Sigmoid colon (tissue), 7 donors: Measurements from ENCODE around the gene PIM3. TPM values are rescaled to one million over a fixed set of nuclear protein-coding genes. Genes with fewer than 3 reads are reported as not detected.

Source experiments
- DNase-seq: peaks from one replicate; pipeline ENCODE4 v3.0.0-alpha.2; 2019
- H3K27ac ChIP-seq, 4 donors: fragments of 200-600 bp; sonication (generic); one replicate each; pipeline ENCODE4 v1.5.1; 2016 to 2019; ENCODE audit warnings: mild to moderate bottlenecking in 1 of 4
- H3K27me3 ChIP-seq, 3 donors: fragments of 200-600 bp; sonication (generic); one replicate each; pipeline ENCODE4 v1.5.1; 2019; ENCODE audit warnings: mild to moderate bottlenecking in 1 of 3
- H3K36me3 ChIP-seq, 4 donors: fragments of 200-600 bp; sonication (generic); one replicate each; pipeline ENCODE4 v1.5.1; 2016 to 2019
- H3K4me1 ChIP-seq, 4 donors: fragments of 200-600 bp; sonication (generic); one replicate each; pipeline ENCODE4 v1.5.1; 2017 to 2019
- H3K4me3 ChIP-seq, 4 donors: fragments of 200-600 bp; sonication (generic); one replicate each; pipeline ENCODE4 v1.5.1; 2017 to 2019; ENCODE audit warnings: mild to moderate bottlenecking in 2 of 4, moderate library complexity in 1 of 4
- H3K9me3 ChIP-seq, 4 donors: fragments of 200-600 bp in 3 of 4; sonication (generic) in 3 of 4; one replicate each; pipeline versions ENCODE4 v1.5.1 to v1.6.1; 2013 to 2019
- EP300 ChIP-seq, 4 donors: sonication (generic); formaldehyde crosslinking; IDR thresholded peaks; one replicate each; pipeline ENCODE4 v1.6.1; 2017; ENCODE audit warnings: antibody characterized with exemption in 4 of 4
- POLR2A ChIP-seq, 2 donors: fragments of 450-650 bp; IDR thresholded peaks; one replicate each; pipeline ENCODE4 v1.6.1; 2016; ENCODE audit warnings: antibody characterized with exemption in 2 of 2, mild to moderate bottlenecking in 2 of 2, moderate library complexity in 2 of 2
- POLR2AphosphoS5 ChIP-seq, 4 donors: sonication (generic); formaldehyde crosslinking; IDR thresholded peaks; one replicate each; pipeline ENCODE4 v1.6.1; 2017; ENCODE audit warnings: antibody characterized with exemption in 4 of 4
- WGBS, 2 donors: extraction: QIAGEN DNeasy Blood & Tissue Kit; methylation state at CpG; one replicate each; pipeline ENCODE4 v1.1.7; 2013; 5-methylcytosine and 5-hydroxymethylcytosine counted together
- intact Hi-C: fragments of 100-400 bp; cut with DNase I; formaldehyde crosslinking; loops from one replicate; pipeline ENCODE4 v1.15.1; 2023
- polyA plus RNA-seq, 3 donors: library from polyadenylated mRNA; stranded (reverse); fragments of 200-250 nt; gene quantifications; one replicate each; pipeline ENCODE4 v1.2.3, GENCODE V29; 2013
- total RNA-seq, 4 donors: library from RNA; depleted of rRNA; stranded (reverse); fragments of >200 nt; gene quantifications; one replicate each; pipeline ENCODE4 v1.1.0, GENCODE V29; 2016
- TF ChIP-seq, protein P1 (sequence below), 4 experiments: fragments of 450-650 bp in 3 of 4; fragments of 200-600 bp in 1 of 4; IDR thresholded peaks; one replicate each; pipeline ENCODE4 v1.5.1; 2016 to 2019; ENCODE audit warnings: antibody characterized with exemption in 4 of 4, mild to moderate bottlenecking in 3 of 4, moderate library complexity in 2 of 4
- donor health status: healthy with polysubstance abuse.
- donor health status: Bipolar disorder and iron deficiency.
- donor health status: healthy.

Gene PIM3
- total and polyA plus RNA-seq, 7 donors = 26.3 to 126 (median 49.4) TPM

DNA sequence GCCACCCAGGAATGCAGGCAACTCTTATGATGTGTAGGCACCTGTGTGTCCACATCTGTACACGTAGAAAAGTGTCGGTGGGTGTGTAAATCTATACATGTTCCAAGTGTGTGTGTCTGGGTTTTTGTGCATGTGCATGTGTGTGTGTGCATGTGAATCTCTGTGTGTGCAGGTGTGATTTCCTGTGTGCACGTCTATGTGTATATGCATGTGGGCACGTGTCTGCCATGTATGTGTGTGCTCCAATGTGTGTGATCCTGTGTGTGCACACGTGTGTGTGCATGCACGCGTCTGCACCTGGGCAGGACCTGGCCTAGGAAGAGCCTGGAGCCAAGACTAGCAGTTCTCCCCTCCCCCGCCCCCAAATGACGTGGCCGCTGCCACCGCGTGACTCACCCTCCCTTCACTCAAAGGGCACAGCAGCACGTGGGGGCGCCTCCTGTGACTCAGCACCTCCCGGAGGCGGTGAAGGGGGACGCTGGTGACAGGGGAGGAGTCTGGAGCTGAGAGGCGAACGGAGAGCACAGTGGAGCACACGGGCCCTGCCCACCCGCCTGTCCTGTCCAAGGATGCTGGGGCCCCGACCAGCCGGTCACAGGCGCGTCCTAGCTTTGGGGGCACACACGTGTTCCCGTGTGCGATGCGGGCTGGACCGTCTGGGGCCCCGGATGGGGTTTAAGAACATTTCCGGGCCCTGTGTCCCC is 10.1 kb downstream of the PIM3 start:
- 2 to 7% methylated on average over 32 of the region's 32 CpGs for WGBS, 2 donors
- Histone ChIP-seq H3K27me3 (no peaks in the 10 kb centered on the region), H3K4me1 (peaks cover 2 to 50% (median 45%) of the 10 kb centered on the region in 4 donors), H3K27ac (peak overlapping the region; percentile 76 to 95 (median 86)), H3K9me3 (no peaks in the 10 kb centered on the region), H3K36me3 (no peaks in the 10 kb centered on the region), H3K4me3 (peak overlapping the region; percentile 41 to 62 (median 54))
- intact Hi-C loops = no loop called here
- TF ChIP-seq, protein P1, sequence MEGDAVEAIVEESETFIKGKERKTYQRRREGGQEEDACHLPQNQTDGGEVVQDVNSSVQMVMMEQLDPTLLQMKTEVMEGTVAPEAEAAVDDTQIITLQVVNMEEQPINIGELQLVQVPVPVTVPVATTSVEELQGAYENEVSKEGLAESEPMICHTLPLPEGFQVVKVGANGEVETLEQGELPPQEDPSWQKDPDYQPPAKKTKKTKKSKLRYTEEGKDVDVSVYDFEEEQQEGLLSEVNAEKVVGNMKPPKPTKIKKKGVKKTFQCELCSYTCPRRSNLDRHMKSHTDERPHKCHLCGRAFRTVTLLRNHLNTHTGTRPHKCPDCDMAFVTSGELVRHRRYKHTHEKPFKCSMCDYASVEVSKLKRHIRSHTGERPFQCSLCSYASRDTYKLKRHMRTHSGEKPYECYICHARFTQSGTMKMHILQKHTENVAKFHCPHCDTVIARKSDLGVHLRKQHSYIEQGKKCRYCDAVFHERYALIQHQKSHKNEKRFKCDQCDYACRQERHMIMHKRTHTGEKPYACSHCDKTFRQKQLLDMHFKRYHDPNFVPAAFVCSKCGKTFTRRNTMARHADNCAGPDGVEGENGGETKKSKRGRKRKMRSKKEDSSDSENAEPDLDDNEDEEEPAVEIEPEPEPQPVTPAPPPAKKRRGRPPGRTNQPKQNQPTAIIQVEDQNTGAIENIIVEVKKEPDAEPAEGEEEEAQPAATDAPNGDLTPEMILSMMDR (IDR thresholded peaks at IDR 0.05) = no peak
- peak; percentile 82 to 98 (median 88) for TF ChIP-seq POLR2AphosphoS5 (IDR thresholded peaks at IDR 0.05)
- peak in 3 of 4 donors; percentile 82 to 98 (median 86) for TF ChIP-seq EP300 (IDR thresholded peaks at IDR 0.05)
- TF ChIP-seq POLR2A (IDR thresholded peaks at IDR 0.05) = peak; percentile 66 to 72
- DNase-seq = peak; percentile 98

DNA sequence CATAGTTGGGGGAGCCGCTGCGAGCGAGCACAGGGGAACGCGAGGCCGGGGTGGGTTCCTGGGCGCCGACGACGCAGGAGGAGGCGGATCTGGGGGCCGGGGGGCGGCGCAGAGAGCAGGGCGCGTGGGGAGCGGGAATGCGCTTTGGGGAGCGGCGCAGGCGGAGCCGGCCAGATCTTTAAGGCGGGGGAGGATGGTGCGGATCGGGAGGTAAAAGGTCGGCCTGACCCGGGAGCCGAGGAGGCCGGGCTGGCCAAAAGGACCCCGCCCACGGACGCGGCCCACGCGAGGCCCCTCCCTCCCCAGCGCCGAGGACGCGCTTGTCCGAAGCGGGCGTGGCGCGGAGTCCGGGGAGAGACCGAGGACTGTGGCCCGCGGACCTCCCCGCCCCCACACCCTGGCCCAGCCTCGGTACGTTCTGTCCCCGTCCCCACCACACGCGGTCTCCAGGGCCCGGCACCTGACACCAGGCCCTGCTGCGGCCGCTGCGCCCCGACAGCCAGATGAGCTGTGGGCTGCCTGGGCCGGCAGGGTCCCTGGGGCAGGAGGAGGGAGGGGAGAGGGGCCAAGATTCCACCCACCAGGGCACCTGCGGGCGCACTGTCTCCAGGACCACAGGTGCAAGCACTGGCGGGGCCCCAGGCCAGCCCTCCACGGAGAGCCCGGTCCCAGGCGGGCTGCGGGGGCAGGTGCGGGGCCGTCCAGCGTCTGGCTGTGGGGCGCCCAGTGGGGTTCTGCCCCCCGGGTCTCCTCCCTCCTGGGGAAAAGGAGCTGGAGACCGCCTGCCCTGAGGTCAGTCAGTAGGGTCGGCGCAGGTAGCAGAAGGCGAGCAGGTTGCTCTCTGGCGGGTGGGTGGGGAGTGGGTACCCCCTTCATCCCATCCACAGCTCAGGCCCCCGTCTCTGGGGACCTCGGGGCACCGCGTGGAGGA is 10.9 kb downstream of the PIM3 start:
- H3K27me3 ChIP-seq = no peaks in the 10 kb centered on the region
- 6 to 10% methylated on average over 81 of the region's 81 CpGs for WGBS, 2 donors
- peak overlapping the region; percentile 41 to 62 (median 54) for H3K4me3 ChIP-seq
- H3K27ac ChIP-seq = peak overlapping the region; percentile 76 to 95 (median 86)
- no peaks in the 10 kb centered on the region for H3K9me3 ChIP-seq
- DNase-seq = peak; percentile 88
- intact Hi-C loops = loop anchor here (2.0 kb wide), 1 partner anchor 41 kb away; no protein-coding TSS in a partner anchor
- peaks cover 2 to 42% (median 38%) of the 10 kb centered on the region in 4 donors for H3K4me1 ChIP-seq
- TF ChIP-seq, protein P1 (IDR thresholded peaks at IDR 0.05) = no peak
- TF ChIP-seq POLR2A (IDR thresholded peaks at IDR 0.05) (no peak), EP300 (IDR thresholded peaks at IDR 0.05) (peak in 2 of 4 donors; percentile 45 to 66), POLR2AphosphoS5 (IDR thresholded peaks at IDR 0.05) (peak in 1 of 4 donors; percentile 61)
- H3K36me3 ChIP-seq = no peaks in the 10 kb centered on the region

DNA sequence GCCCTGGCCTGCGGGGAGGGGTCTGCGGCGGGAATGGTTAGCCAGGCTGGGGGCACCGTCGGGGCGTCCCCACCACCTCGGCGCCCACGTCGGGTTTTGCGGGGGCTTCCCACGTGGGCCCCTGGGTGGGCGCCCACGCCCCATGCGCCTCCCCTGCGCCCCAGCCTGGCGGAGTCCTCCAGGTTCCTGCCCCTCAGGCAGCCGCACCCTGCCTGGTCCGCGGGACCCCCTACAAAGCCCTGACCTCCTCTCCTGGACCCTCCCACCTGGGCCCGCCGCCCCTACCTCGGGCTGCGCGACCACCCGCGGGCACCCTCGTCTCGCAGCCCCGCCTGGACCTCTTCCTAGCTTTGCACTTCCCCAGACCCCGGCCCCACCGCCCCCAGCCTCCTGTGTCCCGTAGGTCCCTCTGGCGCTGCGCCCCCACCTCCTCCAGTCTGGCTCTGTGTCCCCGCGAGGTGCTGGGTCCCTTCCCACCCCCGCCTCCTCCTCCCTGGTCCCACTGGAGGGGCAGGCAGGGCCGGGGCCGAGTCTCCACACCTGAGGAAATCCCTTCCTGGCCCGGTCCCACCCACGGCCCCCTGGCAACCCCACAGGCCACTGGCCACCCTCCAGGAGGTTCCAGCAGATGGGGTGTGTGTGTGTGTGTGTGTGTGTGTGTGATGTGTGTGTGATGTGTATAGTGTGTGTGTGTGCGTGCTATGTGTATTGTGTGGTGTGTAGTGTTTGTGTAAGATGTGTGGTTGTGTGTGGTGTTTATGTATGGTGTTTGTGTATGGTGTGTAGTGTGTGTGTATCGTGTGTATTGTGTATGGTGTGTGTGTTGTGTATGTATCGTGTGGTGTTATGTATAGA is 11.8 kb downstream of the PIM3 start:
- intact Hi-C loops = loop anchor here (2.0 kb wide), 1 partner anchor 42 kb away; no protein-coding TSS in a partner anchor
- Histone ChIP-seq H3K9me3 (no peaks in the 10 kb centered on the region), H3K4me3 (peak overlapping the region in 3 of 4 donors; percentile 41 to 62 (median 60)), H3K4me1 (peaks cover 2 to 33% (median 29%) of the 10 kb centered on the region in 4 donors), H3K27ac (peak overlapping the region in 1 of 4 donors; percentile 95), H3K36me3 (no peaks in the 10 kb centered on the region), H3K27me3 (no peaks in the 10 kb centered on the region)
- TF ChIP-seq EP300 (IDR thresholded peaks at IDR 0.05) (no peak), POLR2A (IDR thresholded peaks at IDR 0.05) (no peak), POLR2AphosphoS5 (IDR thresholded peaks at IDR 0.05) (no peak)
- TF ChIP-seq, protein P1 (IDR thresholded peaks at IDR 0.05) = no peak
- DNase-seq = peak; percentile 70
- 49 to 66% methylated on average over 45 of the region's 45 CpGs for WGBS, 2 donors
